ENCODE measurements around the gene CLEC2L. TPM values are rescaled to one million over a fixed set of nuclear protein-coding genes. Genes with fewer than 3 reads are reported as not detected.

Gene CLEC2L
- polyA plus RNA-seq, 3 donors = not detected

DNA sequence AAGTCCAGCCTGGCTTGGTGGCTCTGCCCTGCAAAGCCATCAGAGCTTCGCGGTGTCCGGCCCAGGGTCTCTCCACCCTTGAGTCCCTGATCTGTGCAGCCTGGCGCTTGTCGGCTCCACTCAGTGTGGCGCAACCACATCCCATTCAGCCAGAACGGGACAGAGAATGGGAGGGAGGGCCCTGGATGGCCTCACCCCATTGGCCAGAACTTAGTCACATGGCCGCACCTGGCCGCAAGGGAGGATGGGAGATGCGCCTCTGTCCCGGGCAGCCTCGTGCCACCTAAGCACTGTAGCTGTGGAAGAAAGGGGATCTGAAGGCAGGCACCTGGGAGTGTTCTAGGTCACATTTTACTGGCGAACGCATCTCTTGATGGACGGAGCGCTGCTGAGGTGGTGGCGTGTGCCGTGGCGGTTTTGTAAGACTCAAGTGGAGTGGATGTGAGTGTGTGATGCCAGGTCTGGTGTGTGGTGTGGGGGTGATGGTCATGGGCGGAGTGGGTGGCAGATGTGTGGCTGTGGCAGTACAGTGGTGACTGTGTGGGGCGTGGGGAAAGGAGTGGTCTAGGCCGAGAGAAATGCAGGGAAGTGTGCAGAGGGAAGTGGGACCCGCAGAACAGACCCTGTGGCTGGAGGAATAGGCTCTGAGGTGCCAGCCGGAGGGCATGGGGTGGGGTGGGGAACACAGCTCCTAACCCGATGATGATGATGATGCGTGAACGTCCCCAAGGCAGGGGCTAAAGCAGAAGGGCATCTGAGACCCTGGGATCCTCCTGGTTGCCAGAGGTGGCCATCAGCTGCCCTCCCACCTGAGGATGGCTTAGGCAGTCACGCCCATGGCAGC is 19.0 kb downstream of the CLEC2L start:
- no peaks in the 10 kb centered on the region for H3K36me3 Mint-ChIP-seq
- Histone ChIP-seq H3K4me2 (replicated peaks; ENCODE audit: extremely low read depth, low read length, poor library complexity, severe bottlenecking) (no peak overlapping the region), H4K20me1 (ENCODE audit: insufficient read depth, low read length) (no peaks in the 10 kb centered on the region), H3K9ac (ENCODE audit: insufficient read depth, low read length, poor library complexity, severe bottlenecking) (no peak overlapping the region), H3K36me3 (replicated peaks in 1 of 2; ENCODE audit: control insufficient read depth in 1 of 2, insufficient read depth in 2 of 2, low read length in 2 of 2) (no peaks in the 10 kb centered on the region), H3K9me3 (replicated peaks in 1 of 2; ENCODE audit: control insufficient read depth in 1 of 2, insufficient read depth in 1 of 2, low read length in 2 of 2) (no peaks in the 10 kb centered on the region), H2AFZ (ENCODE audit: insufficient read depth, low read depth, low read length, poor library complexity, severe bottlenecking) (no peak overlapping the region), H3K4me1 (ENCODE audit: control insufficient read depth in 1 of 2, insufficient read depth in 2 of 2, low read length in 2 of 2) (peaks cover 5 to 9% of the 10 kb centered on the region in 2 donors), H3K79me2 (ENCODE audit: insufficient read depth, low read length) (no peaks in the 10 kb centered on the region), H3K4me3 (replicated peaks in 1 of 3; ENCODE audit: low read depth in 2 of 3, low read length in 3 of 3) (no peak overlapping the region), H3K27ac (ENCODE audit: low read depth in 1 of 2, low read length in 2 of 2) (no peak overlapping the region), H3K27me3 (ENCODE audit: control insufficient read depth in 2 of 2, insufficient read depth in 2 of 2, low read length in 2 of 2) (no peaks in the 10 kb centered on the region)
- 90% methylated on average over 28 of the region's 28 CpGs for WGBS (ENCODE audit: insufficient coverage)
- peaks cover 0 to 8% (median 2%) of the 10 kb centered on the region in 7 donors for H3K9me3 Mint-ChIP-seq
- peaks cover 6% of the 10 kb centered on the region for H3K4me1 Mint-ChIP-seq
- no peak for DNase-seq
- intact Hi-C loops (cut with micrococcal nuclease) = no loop called here
- H3K27ac Mint-ChIP-seq = no peak overlapping the region
- H3K27me3 Mint-ChIP-seq (ENCODE audit: low read depth in 3 of 3) = peaks cover 2 to 3% (median 2%) of the 10 kb centered on the region in 3 donors
- H3K4me3 Mint-ChIP-seq = no peak overlapping the region
- TF ChIP-seq, protein P1, sequence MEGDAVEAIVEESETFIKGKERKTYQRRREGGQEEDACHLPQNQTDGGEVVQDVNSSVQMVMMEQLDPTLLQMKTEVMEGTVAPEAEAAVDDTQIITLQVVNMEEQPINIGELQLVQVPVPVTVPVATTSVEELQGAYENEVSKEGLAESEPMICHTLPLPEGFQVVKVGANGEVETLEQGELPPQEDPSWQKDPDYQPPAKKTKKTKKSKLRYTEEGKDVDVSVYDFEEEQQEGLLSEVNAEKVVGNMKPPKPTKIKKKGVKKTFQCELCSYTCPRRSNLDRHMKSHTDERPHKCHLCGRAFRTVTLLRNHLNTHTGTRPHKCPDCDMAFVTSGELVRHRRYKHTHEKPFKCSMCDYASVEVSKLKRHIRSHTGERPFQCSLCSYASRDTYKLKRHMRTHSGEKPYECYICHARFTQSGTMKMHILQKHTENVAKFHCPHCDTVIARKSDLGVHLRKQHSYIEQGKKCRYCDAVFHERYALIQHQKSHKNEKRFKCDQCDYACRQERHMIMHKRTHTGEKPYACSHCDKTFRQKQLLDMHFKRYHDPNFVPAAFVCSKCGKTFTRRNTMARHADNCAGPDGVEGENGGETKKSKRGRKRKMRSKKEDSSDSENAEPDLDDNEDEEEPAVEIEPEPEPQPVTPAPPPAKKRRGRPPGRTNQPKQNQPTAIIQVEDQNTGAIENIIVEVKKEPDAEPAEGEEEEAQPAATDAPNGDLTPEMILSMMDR (IDR thresholded peaks at IDR 0.05) = no peak

DNA sequence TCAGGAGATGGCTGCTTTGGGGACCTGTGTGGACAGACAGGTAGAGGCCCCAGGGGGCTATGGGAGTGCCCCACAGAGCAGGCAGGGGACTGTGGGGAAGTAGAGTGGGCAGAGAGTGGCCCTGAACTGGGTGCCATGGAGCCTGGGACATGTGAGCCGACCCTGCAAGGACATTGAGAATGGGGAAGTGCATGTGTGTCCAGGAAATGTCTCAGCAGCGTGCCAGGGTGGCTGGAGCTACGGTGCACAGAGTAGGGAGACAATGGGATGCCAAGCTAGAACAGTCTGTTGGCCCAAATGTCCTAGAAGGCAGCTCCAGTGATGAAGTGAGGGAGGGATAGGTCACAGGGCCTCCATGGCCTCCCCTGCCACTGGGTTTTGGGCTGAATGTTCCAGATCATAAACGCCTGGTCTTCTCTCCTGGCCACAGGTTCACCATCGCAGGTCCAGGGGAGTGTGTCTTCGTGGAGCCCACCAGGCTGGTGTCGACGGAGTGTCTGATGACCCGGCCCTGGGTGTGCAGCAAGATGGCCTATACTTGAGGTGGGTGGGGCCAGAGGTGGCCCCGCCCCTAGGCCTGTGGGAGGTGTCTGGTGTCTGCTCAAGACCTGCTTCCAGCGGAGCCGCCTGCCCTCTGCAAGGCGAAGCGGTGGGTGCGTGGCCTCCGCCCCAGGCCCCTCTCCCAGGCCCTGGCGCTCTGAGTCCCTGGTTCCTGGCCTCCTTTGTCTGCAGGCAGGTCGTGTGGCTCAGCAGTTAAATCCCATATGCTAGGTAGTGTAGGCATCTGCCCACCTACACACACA is 20.5 kb downstream of the CLEC2L start:
- peaks cover 0 to 6% (median 2%) of the 10 kb centered on the region in 7 donors for H3K9me3 Mint-ChIP-seq
- peaks cover 2 to 3% (median 2%) of the 10 kb centered on the region in 3 donors for H3K27me3 Mint-ChIP-seq (ENCODE audit: low read depth in 3 of 3)
- Histone ChIP-seq H3K79me2 (ENCODE audit: insufficient read depth, low read length) (no peaks in the 10 kb centered on the region), H3K4me1 (ENCODE audit: control insufficient read depth in 1 of 2, insufficient read depth in 2 of 2, low read length in 2 of 2) (peaks cover 5 to 9% of the 10 kb centered on the region in 2 donors), H3K9ac (ENCODE audit: insufficient read depth, low read length, poor library complexity, severe bottlenecking) (no peak overlapping the region), H3K9me3 (replicated peaks in 1 of 2; ENCODE audit: control insufficient read depth in 1 of 2, insufficient read depth in 1 of 2, low read length in 2 of 2) (no peaks in the 10 kb centered on the region), H3K4me3 (replicated peaks in 1 of 3; ENCODE audit: low read depth in 2 of 3, low read length in 3 of 3) (no peak overlapping the region), H4K20me1 (ENCODE audit: insufficient read depth, low read length) (no peaks in the 10 kb centered on the region), H3K36me3 (replicated peaks in 1 of 2; ENCODE audit: control insufficient read depth in 1 of 2, insufficient read depth in 2 of 2, low read length in 2 of 2) (no peaks in the 10 kb centered on the region), H3K27ac (ENCODE audit: low read depth in 1 of 2, low read length in 2 of 2) (no peak overlapping the region), H2AFZ (ENCODE audit: insufficient read depth, low read depth, low read length, poor library complexity, severe bottlenecking) (peak overlapping the region; percentile 52), H3K27me3 (ENCODE audit: control insufficient read depth in 2 of 2, insufficient read depth in 2 of 2, low read length in 2 of 2) (no peaks in the 10 kb centered on the region), H3K4me2 (replicated peaks; ENCODE audit: extremely low read depth, low read length, poor library complexity, severe bottlenecking) (no peak overlapping the region)
- peaks cover 6% of the 10 kb centered on the region for H3K4me1 Mint-ChIP-seq
- H3K4me3 Mint-ChIP-seq = peak overlapping the region in 1 of 2 donors; percentile 35
- H3K27ac Mint-ChIP-seq = no peak overlapping the region
- intact Hi-C loops (cut with micrococcal nuclease) = no loop called here
- H3K36me3 Mint-ChIP-seq = no peaks in the 10 kb centered on the region
- TF ChIP-seq, protein P1 (IDR thresholded peaks at IDR 0.05) = no peak
- WGBS (ENCODE audit: insufficient coverage) = 79% methylated on average over 17 of the region's 18 CpGs
- DNase-seq = peak; percentile 7 to 23 (median 11)
